Sigmoid colon (tissue), 4 donors: ENCODE measurements around the gene FTO.

ENCODE experiments used
- EP300 ChIP-seq, 4 donors: sonication (generic); formaldehyde crosslinking; IDR thresholded peaks; one replicate each; pipeline ENCODE4 v1.6.1; 2017; ENCODE audit warnings: antibody characterized with exemption in 4 of 4
- TF ChIP-seq, protein P1 (sequence below), 4 experiments: fragments of 450-650 bp in 3 of 4; fragments of 200-600 bp in 1 of 4; IDR thresholded peaks; one replicate each; pipeline ENCODE4 v1.5.1; 2016 to 2019; ENCODE audit warnings: antibody characterized with exemption in 4 of 4, mild to moderate bottlenecking in 3 of 4, moderate library complexity in 2 of 4

DNA sequence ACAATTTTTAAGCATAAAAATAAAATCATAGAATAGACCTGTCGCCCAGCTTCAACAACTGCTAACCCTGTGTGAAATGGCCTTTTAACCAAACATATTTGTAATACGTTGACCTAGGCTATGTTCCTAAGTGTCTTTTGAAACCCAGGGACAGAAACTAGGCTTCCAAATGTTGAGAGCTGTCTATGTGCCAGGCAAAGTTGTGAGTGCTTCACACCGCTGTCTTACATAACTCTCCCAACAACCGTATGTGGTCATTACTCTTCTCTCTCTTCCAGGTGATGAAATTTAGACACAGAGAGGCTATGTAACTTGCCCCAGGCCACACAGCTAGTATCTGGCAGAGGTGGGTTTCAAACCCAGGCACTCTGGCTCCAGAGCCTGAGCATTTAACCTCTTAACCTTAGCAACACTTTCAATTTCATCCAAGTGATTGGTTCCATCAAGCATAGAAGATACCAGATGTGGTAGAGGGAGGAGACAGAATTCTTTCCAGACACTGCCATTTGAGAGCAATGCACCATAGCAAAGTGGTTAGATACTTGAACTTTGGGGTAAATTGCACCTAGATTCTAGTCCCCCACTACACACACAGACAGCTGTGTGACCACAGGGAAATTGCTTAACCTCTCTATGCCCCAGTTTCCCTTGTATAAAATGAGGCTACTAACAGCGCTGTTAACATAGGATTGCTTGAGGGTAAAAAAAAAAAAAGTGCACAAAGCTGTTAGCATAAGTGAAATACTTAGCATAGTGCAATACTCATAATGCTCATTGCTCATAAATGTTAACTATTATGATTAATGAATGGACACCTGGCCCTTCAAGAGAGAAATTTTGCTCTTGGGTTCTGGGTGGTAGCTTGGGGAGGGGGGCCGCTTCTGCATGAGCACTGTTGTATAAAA lies 422.0 kb downstream of the FTO start:
- TF ChIP-seq EP300 (IDR thresholded peaks at IDR 0.05) = no peak
- TF ChIP-seq, protein P1, sequence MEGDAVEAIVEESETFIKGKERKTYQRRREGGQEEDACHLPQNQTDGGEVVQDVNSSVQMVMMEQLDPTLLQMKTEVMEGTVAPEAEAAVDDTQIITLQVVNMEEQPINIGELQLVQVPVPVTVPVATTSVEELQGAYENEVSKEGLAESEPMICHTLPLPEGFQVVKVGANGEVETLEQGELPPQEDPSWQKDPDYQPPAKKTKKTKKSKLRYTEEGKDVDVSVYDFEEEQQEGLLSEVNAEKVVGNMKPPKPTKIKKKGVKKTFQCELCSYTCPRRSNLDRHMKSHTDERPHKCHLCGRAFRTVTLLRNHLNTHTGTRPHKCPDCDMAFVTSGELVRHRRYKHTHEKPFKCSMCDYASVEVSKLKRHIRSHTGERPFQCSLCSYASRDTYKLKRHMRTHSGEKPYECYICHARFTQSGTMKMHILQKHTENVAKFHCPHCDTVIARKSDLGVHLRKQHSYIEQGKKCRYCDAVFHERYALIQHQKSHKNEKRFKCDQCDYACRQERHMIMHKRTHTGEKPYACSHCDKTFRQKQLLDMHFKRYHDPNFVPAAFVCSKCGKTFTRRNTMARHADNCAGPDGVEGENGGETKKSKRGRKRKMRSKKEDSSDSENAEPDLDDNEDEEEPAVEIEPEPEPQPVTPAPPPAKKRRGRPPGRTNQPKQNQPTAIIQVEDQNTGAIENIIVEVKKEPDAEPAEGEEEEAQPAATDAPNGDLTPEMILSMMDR (IDR thresholded peaks at IDR 0.05) = no peak
